HL-60 (cell line): ENCODE data around the gene WDR7.

Source experiments
- CTCF ChIP-seq: IDR thresholded peaks from one replicate; pipeline ENCODE4 v1.5.1; 2011; ENCODE audit warnings: low read length, control low read depth, inconsistent platforms; ENCODE audit not compliant: insufficient read depth
- POLR2AphosphoS5 ChIP-seq: IDR thresholded peaks from 2 replicates; pipeline ENCODE4 v1.6.1; 2012; ENCODE audit warnings: low read depth
- REST ChIP-seq: IDR thresholded peaks from 2 replicates; pipeline ENCODE4 v1.6.1; 2012; ENCODE audit warnings: low read depth; ENCODE audit not compliant: insufficient replicate concordance

- TF ChIP-seq CTCF, result no peak
- TF ChIP-seq POLR2AphosphoS5, result peak; percentile 97
- peak; percentile 37 for TF ChIP-seq REST
Observed at GRCh38 chr18:57077786-57078552, 426.8 kb downstream of the WDR7 start.
